ENCODE results near the gene MPZL3.
"Not testable (repeated sequence)": the region's sequence is repeated elsewhere in the genome, so short reads cannot be mapped to it uniquely, and the experiment has no call there.

The MPZL3 gene

GRCh38 chr11:118184784-118185579 is 67.2 kb downstream of the MPZL3 start:
- no peak for DNase-seq (ENCODE audit: low read depth)

GRCh38 chr11:118183691-118184090 is 68.5 kb downstream of the MPZL3 start:
- not testable (repeated sequence) for DNase-seq (ENCODE audit: low read depth)

- no peak for DNase-seq (ENCODE audit: low read depth)
Measured at GRCh38 chr11:118180300-118180703, 71.9 kb downstream of the MPZL3 start.

- DNase-seq (ENCODE audit: low read depth): no peak
Measured at GRCh38 chr11:118176778-118177134, 75.4 kb downstream of the MPZL3 start.

Data from non-pigmented ciliary epithelial cell (primary cell).